HEK293T (cell line): ENCODE results near the gene GRM5.
"Not testable (repeated sequence)": the region's sequence is repeated elsewhere in the genome, so short reads cannot be mapped to it uniquely, and the experiment has no call there.

ENCODE experiments used
- BHLHE40 ChIP-seq: fragments of 450-650 bp; IDR thresholded peaks from 2 replicates; pipeline ENCODE4 v1.6.1; 2016; ENCODE audit warnings: mild to moderate bottlenecking, moderate library complexity, borderline replicate concordance
- ELF4 ChIP-seq: fragments of 450-650 bp; IDR thresholded peaks from 2 replicates; pipeline ENCODE4 v1.6.1; 2017; ENCODE audit warnings: antibody characterized with exemption
- NFRKB ChIP-seq: fragments of 450-650 bp; IDR thresholded peaks from 2 replicates; pipeline ENCODE4 v1.6.1; 2016; ENCODE audit warnings: mild to moderate bottlenecking, moderate library complexity
- SUZ12 ChIP-seq: fragments of 450-650 bp; IDR thresholded peaks from 2 replicates; pipeline ENCODE4 v1.6.1; 2016; ENCODE audit warnings: mild to moderate bottlenecking

GRCh38 chr11:88844941-88845340, 220.8 kb downstream of the GRM5 start:
- TF ChIP-seq SUZ12, ELF4, BHLHE40, NFRKB: not testable (repeated sequence)
